IPS-20b (cell line): ENCODE measurements around the gene NDOR1.

ENCODE experiments used
- H3K27ac ChIP-seq: one replicate; pipeline ENCODE4 v1.5.1; 2013; ENCODE audit warnings: low read length
- H3K27me3 ChIP-seq: 2 replicates; pipeline ENCODE4 v1.6.1; 2013; ENCODE audit warnings: mild to moderate bottlenecking, low read length, inconsistent platforms; ENCODE audit not compliant: insufficient read depth
- H3K36me3 ChIP-seq: 2 replicates; pipeline ENCODE4 v1.6.1; 2013; ENCODE audit warnings: low read depth, mild to moderate bottlenecking, inconsistent platforms, low read length, moderate library complexity; ENCODE audit not compliant: insufficient read depth
- H3K4me1 ChIP-seq: 2 replicates; pipeline ENCODE4 v1.6.1; 2013; ENCODE audit warnings: mild to moderate bottlenecking, control low read depth, inconsistent platforms, low read length, moderate library complexity; ENCODE audit not compliant: insufficient read depth
- H3K4me3 ChIP-seq: 2 replicates; pipeline ENCODE4 v1.5.1; 2013; ENCODE audit warnings: mild to moderate bottlenecking, low read length, inconsistent platforms
- H3K9ac ChIP-seq: 2 replicates; pipeline ENCODE4 v1.6.1; 2013; ENCODE audit warnings: low read depth, mild to moderate bottlenecking, inconsistent platforms, low read length, moderate library complexity
- H3K9me3 ChIP-seq: 2 replicates; pipeline ENCODE4 v1.6.1; 2013; ENCODE audit warnings: mild to moderate bottlenecking, low read depth, low read length, inconsistent platforms; ENCODE audit not compliant: insufficient read depth

The NDOR1 gene

DNA sequence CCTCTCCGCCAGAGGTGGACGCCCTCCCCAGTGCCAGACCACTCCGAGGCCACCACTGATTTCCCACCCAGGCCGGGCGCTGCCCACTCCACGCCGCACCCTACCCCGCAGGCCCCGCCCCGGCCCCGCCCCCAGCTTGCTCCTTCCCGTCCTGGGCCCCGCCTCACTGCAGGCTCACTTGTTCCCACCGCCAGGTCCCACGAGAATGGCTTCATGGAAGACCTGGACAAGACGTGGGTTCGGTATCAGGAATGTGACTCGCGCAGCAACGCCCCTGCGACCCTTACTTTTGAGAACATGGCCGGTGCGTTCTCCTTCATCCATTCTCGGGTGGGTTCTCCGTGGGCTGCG lies 42.2 kb upstream of the NDOR1 start:
- H3K9ac ChIP-seq = no peak overlapping the region
- H3K4me1 ChIP-seq = no peaks in the 10 kb centered on the region
- no peak overlapping the region for H3K27ac ChIP-seq
- H3K9me3 ChIP-seq = no peaks in the 10 kb centered on the region
- peak overlapping the region; percentile 56; the same call in 1 of the 2 replicates for H3K4me3 ChIP-seq
- no peaks in the 10 kb centered on the region for H3K36me3 ChIP-seq
- peaks cover 100% of the 10 kb centered on the region for H3K27me3 ChIP-seq

DNA sequence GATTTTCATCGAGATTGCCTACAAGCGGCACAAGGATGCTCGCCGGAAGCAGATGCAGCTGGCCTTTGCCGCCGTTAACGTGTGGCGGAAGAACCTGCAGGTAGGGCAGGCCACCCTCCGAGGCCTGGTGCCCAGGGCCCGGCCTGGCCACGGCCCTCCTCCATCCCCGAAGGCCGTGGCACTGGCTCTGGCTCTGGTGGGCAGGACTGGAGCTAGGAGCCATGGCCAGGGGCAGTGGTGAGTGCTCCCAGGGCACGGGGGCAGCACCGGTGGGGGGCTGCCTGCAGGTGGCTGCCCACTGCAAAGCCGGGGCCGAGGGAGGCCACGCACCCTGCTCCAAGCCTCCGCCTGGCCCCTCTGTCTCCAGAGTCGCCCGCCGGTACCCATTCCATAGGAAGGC lies 41.7 kb upstream of the NDOR1 start:
- Histone ChIP-seq H3K9ac (no peak overlapping the region), H3K4me1 (no peaks in the 10 kb centered on the region), H3K27me3 (peaks cover 100% of the 10 kb centered on the region)

DNA sequence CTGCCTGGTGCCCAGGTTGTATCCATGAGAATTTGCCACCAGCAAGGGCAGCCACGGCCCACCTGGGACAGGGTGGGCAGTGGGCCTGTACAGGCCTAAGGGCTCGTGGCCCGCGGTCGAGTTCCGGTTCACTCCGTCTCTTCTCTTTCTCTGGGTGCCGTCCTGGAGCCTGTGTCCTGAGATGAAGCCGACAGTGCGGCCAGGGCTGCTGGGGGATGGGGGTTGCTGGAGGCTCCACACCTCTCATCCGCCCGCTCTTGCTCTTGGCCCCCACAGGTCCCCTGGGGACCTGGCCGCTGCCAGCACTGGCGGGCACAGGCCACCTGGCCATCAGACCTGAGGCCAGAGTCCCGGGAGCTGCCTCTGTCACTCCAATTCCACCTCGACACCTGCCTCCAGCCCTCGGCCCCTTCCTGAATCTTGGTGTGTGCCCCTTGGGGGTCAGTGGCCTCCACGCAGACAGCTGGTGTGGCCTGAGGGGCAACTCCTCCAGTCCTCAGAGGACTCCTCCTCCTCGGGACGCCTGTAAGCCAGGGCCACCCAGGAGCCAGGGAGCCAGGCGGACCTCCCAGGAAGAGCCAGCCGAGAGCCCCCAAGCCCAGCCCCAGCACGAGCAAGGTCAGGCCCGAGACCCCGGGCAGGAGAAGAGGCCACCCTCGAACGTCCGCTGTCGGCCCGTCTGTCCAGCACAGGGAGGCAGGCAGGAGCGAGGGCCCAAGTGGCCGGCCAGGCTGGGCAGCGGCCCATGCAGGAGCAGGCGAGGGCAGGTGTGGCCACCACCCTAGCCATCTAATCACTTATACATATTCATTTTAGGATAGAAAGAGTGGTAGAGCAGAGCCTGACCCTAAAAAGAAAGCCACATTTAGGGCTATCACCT lies 40.9 kb upstream of the NDOR1 start:
- H3K9ac ChIP-seq = no peak overlapping the region
- peaks cover 100% of the 10 kb centered on the region for H3K27me3 ChIP-seq
- no peaks in the 10 kb centered on the region for H3K4me1 ChIP-seq
- H3K9me3 ChIP-seq = no peaks in the 10 kb centered on the region
- no peak overlapping the region for H3K4me3 ChIP-seq
- no peaks in the 10 kb centered on the region for H3K36me3 ChIP-seq
- no peak overlapping the region for H3K27ac ChIP-seq

More for the DNA sequence above, 41.7 kb upstream of the NDOR1 start:
- H3K36me3 ChIP-seq = no peaks in the 10 kb centered on the region
- no peak overlapping the region for H3K4me3 ChIP-seq
- no peak overlapping the region for H3K27ac ChIP-seq
- H3K9me3 ChIP-seq = no peaks in the 10 kb centered on the region

GRCh38 chr9:137165250-137165836 lies 40.2 kb upstream of the NDOR1 start:
- no peak overlapping the region for H3K27ac ChIP-seq
- H3K4me1 ChIP-seq = no peaks in the 10 kb centered on the region
- H3K36me3 ChIP-seq = no peaks in the 10 kb centered on the region
- peaks cover 100% of the 10 kb centered on the region for H3K27me3 ChIP-seq
- H3K9me3 ChIP-seq = no peaks in the 10 kb centered on the region
- H3K4me3 ChIP-seq = no peak overlapping the region
- no peak overlapping the region for H3K9ac ChIP-seq

- peaks cover 100% of the 10 kb centered on the region for H3K27me3 ChIP-seq
- no peak overlapping the region for H3K27ac ChIP-seq
- no peak overlapping the region for H3K9ac ChIP-seq
- H3K36me3 ChIP-seq = no peaks in the 10 kb centered on the region
- H3K4me1 ChIP-seq = no peaks in the 10 kb centered on the region
- H3K4me3 ChIP-seq = no peak overlapping the region
- H3K9me3 ChIP-seq = no peaks in the 10 kb centered on the region
These were observed 38.9 kb upstream of the NDOR1 start for GRCh38 chr9:137166380-137167229.

GRCh38 chr9:137167277-137167746 lies 38.2 kb upstream of the NDOR1 start:
- H3K9ac ChIP-seq = no peak overlapping the region
- no peaks in the 10 kb centered on the region for H3K4me1 ChIP-seq
- H3K27ac ChIP-seq = no peak overlapping the region

DNA sequence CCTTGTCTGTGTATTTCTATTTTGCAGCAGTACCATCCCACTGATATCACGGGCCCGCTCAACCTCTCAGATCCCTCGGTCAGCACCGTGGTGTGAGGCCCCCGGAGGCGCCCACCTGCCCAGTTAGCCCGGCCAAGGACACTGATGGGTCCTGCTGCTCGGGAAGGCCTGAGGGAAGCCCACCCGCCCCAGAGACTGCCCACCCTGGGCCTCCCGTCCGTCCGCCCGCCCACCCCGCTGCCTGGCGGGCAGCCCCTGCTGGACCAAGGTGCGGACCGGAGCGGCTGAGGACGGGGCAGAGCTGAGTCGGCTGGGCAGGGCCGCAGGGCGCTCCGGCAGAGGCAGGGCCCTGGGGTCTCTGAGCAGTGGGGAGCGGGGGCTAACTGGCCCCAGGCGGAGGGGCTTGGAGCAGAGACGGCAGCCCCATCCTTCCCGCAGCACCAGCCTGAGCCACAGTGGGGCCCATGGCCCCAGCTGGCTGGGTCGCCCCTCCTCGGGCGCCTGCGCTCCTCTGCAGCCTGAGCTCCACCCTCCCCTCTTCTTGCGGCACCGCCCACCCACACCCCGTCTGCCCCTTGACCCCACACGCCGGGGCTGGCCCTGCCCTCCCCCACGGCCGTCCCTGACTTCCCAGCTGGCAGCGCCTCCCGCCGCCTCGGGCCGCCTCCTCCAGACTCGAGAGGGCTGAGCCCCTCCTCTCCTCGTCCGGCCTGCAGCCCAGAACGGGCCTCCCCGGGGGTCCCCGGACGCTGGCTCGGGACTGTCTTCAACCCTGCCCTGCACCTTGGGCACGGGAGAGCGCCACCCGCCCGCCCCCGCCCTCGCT lies 37.5 kb upstream of the NDOR1 start:
- Histone ChIP-seq H3K27me3 (peaks cover 100% of the 10 kb centered on the region), H3K36me3 (no peaks in the 10 kb centered on the region), H3K9me3 (no peaks in the 10 kb centered on the region), H3K4me3 (no peak overlapping the region), H3K27ac (no peak overlapping the region), H3K9ac (no peak overlapping the region), H3K4me1 (no peaks in the 10 kb centered on the region)

More at GRCh38 chr9:137167277-137167746, 38.2 kb upstream of the NDOR1 start:
- peaks cover 100% of the 10 kb centered on the region for H3K27me3 ChIP-seq
- no peaks in the 10 kb centered on the region for H3K36me3 ChIP-seq
- no peak overlapping the region for H3K4me3 ChIP-seq
- H3K9me3 ChIP-seq = no peaks in the 10 kb centered on the region

GRCh38 chr9:137168573-137168903 lies 37.0 kb upstream of the NDOR1 start:
- Histone ChIP-seq H3K9ac (no peak overlapping the region), H3K36me3 (no peaks in the 10 kb centered on the region), H3K4me1 (no peaks in the 10 kb centered on the region), H3K27me3 (peaks cover 100% of the 10 kb centered on the region), H3K27ac (no peak overlapping the region), H3K4me3 (peak overlapping the region; percentile 60; the same call in 1 of the 2 replicates), H3K9me3 (no peaks in the 10 kb centered on the region)

GRCh38 chr9:137168904-137169856 lies 36.3 kb upstream of the NDOR1 start:
- Histone ChIP-seq H3K4me1 (no peaks in the 10 kb centered on the region), H3K4me3 (peak overlapping the region; percentile 60; the same call in 1 of the 2 replicates), H3K36me3 (no peaks in the 10 kb centered on the region), H3K27ac (no peak overlapping the region), H3K9ac (no peak overlapping the region), H3K9me3 (no peaks in the 10 kb centered on the region), H3K27me3 (peaks cover 100% of the 10 kb centered on the region)

DNA sequence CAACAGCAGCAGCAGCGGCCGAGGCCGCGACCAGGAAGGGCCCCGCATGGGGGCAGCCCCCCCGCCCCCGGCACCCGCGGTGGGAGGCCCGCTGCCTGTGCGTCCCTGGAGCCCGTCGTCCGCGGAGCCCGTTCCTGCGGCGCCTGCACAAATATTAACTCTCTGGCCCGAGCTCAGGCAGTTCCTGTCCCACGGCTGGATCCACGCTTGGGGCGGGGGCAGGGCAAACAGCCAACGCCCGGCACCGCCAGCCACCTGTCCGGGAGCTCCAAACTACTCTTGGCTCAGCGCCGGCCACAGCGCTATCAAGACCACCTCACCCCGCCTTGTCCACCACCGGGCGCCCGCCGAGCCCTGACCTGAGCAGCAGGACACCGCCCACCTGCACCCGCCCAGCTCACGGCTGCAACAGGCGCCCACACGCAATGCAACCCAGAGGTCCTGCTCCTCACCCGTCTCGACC lies 35.6 kb upstream of the NDOR1 start, which contains the start of gene LRRC26:
TSS of gene LRRC26 (minus strand) at position 156 of the 463 bp plus-strand sequence. CDS start at position 48, 108 bp downstream.
- Histone ChIP-seq H3K9ac (no peak within 1 kb of the TSS), H3K27ac (no peak within 1 kb of the TSS)

More for the DNA sequence above, 35.6 kb upstream of the NDOR1 start, which contains the start of gene LRRC26:
- Histone ChIP-seq H3K27me3 (peaks cover 99% of the 10 kb centered on the region), H3K9me3 (no peaks in the 10 kb centered on the region), H3K36me3 (no peaks in the 10 kb centered on the region), H3K4me1 (no peaks in the 10 kb centered on the region), H3K4me3 (peak within 1 kb of the TSS; percentile 60; the same call in 1 of the 2 replicates)
